HEK293 (cell line): ENCODE measurements around the gene TRIM47.

ENCODE experiments used
- CTCF ChIA-PET: fragments of 350-600 bp; formaldehyde crosslinking; extraction: SDS; loops from one replicate; lab custom pipeline; 2021; ENCODE audit warnings: antibody characterized with exemption; lab: Yijun Ruan, JAX
- POLR2A ChIA-PET: fragments of 300-600 bp; formaldehyde crosslinking; extraction: SDS; loops from one replicate; lab custom pipeline; 2020; ENCODE audit warnings: antibody characterized with exemption, inconsistent platforms; lab: Yijun Ruan, JAX
- H3K27ac ChIP-seq: fragments of 200-500 bp; sonication (Bioruptor generic); 2 replicates; pipeline ENCODE4 v1.5.1; 2014; ENCODE audit warnings: low read depth, low read length, control low read depth, inconsistent platforms; ENCODE audit errors: extremely low read depth
- H3K36me3 ChIP-seq, 2 experiments: fragments of 200-500 bp in 1 of 2; sonication (Bioruptor generic) in 1 of 2; 1 replicate in 1 of 2; 2 replicates in 1 of 2; pipeline ENCODE4 v1.5.1; 2014 to 2017; ENCODE audit warnings: inconsistent platforms in 2 of 2, low read length in 2 of 2; ENCODE audit not compliant: control insufficient read depth in 2 of 2, insufficient read depth in 1 of 2
- H3K4me1 ChIP-seq: fragments of 200-500 bp; sonication (Bioruptor generic); 2 replicates; pipeline ENCODE4 v1.5.1; 2014; ENCODE audit warnings: mild to moderate bottlenecking, low read length, inconsistent platforms; ENCODE audit not compliant: control insufficient read depth, insufficient read depth
- H3K4me3 ChIP-seq: 2 replicates; pipeline ENCODE4 v1.5.1; 2011; ENCODE audit warnings: low read depth, mild to moderate bottlenecking, control low read depth, low read length, moderate library complexity
- H3K9me3 ChIP-seq: fragments of 200-500 bp; sonication (Bioruptor generic); 2 replicates; pipeline ENCODE4 v1.5.1; 2014; ENCODE audit warnings: low read depth, low read length, inconsistent platforms; ENCODE audit not compliant: control insufficient read depth, insufficient read depth
- FEZF1 ChIP-seq: fragments of 450-650 bp; formaldehyde crosslinking; IDR thresholded peaks from 2 replicates; pipeline ENCODE4 v1.5.1; 2016; ENCODE audit warnings: missing biosample characterization, missing genetic modification characterization
- GLIS1 ChIP-seq: fragments of 450-650 bp; formaldehyde crosslinking; IDR thresholded peaks from 2 replicates; pipeline ENCODE4 v1.5.1; 2016; ENCODE audit warnings: missing biosample characterization, missing genetic modification characterization
- HOXA7 ChIP-seq: sonication (generic); formaldehyde crosslinking; IDR thresholded peaks from 2 replicates; pipeline ENCODE4 v1.8.1; 2022; ENCODE audit warnings: missing genetic modification reagents, borderline replicate concordance
- KLF1 ChIP-seq: fragments of 450-650 bp; formaldehyde crosslinking; IDR thresholded peaks from 2 replicates; pipeline ENCODE4 v1.5.1; 2016; ENCODE audit warnings: missing biosample characterization, missing genetic modification characterization
- KLF17 ChIP-seq: fragments of 450-650 bp; formaldehyde crosslinking; IDR thresholded peaks from 2 replicates; pipeline ENCODE4 v1.5.1; 2016; ENCODE audit warnings: missing biosample characterization, missing genetic modification characterization
- KLF8 ChIP-seq: fragments of 450-650 bp; formaldehyde crosslinking; IDR thresholded peaks from 2 replicates; pipeline ENCODE4 v1.5.1; 2016; ENCODE audit warnings: missing biosample characterization, missing genetic modification characterization
- SP3 ChIP-seq: fragments of 450-650 bp; formaldehyde crosslinking; IDR thresholded peaks from 2 replicates; pipeline ENCODE4 v1.5.1; 2016; ENCODE audit warnings: missing biosample characterization, missing genetic modification characterization
- ZBTB44 ChIP-seq: fragments of 450-650 bp; IDR thresholded peaks from 2 replicates; pipeline ENCODE4 v1.5.1; 2018; ENCODE audit warnings: missing biosample characterization, mild to moderate bottlenecking, missing genetic modification characterization
- ZFP69B ChIP-seq: fragments of 450-650 bp; formaldehyde crosslinking; IDR thresholded peaks from 2 replicates; pipeline ENCODE4 v1.5.1; 2016; ENCODE audit warnings: missing biosample characterization, missing genetic modification characterization
- ZIC2 ChIP-seq: fragments of 450-650 bp; formaldehyde crosslinking; IDR thresholded peaks from 2 replicates; pipeline ENCODE4 v1.5.1; 2016; ENCODE audit warnings: missing biosample characterization, missing genetic modification characterization
- ZNF10 ChIP-seq: fragments of 450-650 bp; formaldehyde crosslinking; IDR thresholded peaks from 2 replicates; pipeline ENCODE4 v1.5.1; 2017; ENCODE audit warnings: missing biosample characterization, missing genetic modification characterization
- ZNF133 ChIP-seq: fragments of 450-650 bp; formaldehyde crosslinking; IDR thresholded peaks from 2 replicates; pipeline ENCODE4 v1.5.1; 2016; ENCODE audit warnings: missing biosample characterization, missing genetic modification characterization
- ZNF169 ChIP-seq: fragments of 450-650 bp; formaldehyde crosslinking; IDR thresholded peaks from 2 replicates; pipeline ENCODE4 v1.5.1; 2016; ENCODE audit warnings: missing biosample characterization, missing genetic modification characterization
- ZNF202 ChIP-seq: fragments of 450-650 bp; formaldehyde crosslinking; IDR thresholded peaks from 2 replicates; pipeline ENCODE4 v1.5.1; 2016; ENCODE audit warnings: missing biosample characterization, missing genetic modification characterization, borderline replicate concordance
- ZNF214 ChIP-seq: fragments of 450-650 bp; formaldehyde crosslinking; IDR thresholded peaks from 2 replicates; pipeline ENCODE4 v1.5.1; 2017; ENCODE audit warnings: missing biosample characterization, mild to moderate bottlenecking, missing genetic modification characterization, borderline replicate concordance
- ZNF239 ChIP-seq: fragments of 450-650 bp; formaldehyde crosslinking; IDR thresholded peaks from 2 replicates; pipeline ENCODE4 v1.5.1; 2016; ENCODE audit warnings: missing biosample characterization, missing genetic modification characterization
- ZNF266 ChIP-seq: fragments of 450-650 bp; formaldehyde crosslinking; IDR thresholded peaks from 2 replicates; pipeline ENCODE4 v1.5.1; 2016; ENCODE audit warnings: missing biosample characterization, missing genetic modification characterization, low read depth
- ZNF341 ChIP-seq: fragments of 450-650 bp; formaldehyde crosslinking; IDR thresholded peaks from 2 replicates; pipeline ENCODE4; 2016; ENCODE audit warnings: low read depth, missing biosample characterization, missing genetic modification characterization
- ZNF366 ChIP-seq: fragments of 450-650 bp; formaldehyde crosslinking; conservative IDR thresholded peaks from 2 replicates; pipeline ENCODE4 v1.5.1; 2016; ENCODE audit warnings: missing biosample characterization, missing genetic modification characterization
- ZNF423 ChIP-seq: fragments of 450-650 bp; formaldehyde crosslinking; IDR thresholded peaks from 2 replicates; pipeline ENCODE4 v1.5.1; 2016; ENCODE audit warnings: missing biosample characterization, missing genetic modification characterization
- ZNF426 ChIP-seq: fragments of 450-650 bp; formaldehyde crosslinking; IDR thresholded peaks from 2 replicates; pipeline ENCODE4 v1.5.1; 2017; ENCODE audit warnings: missing biosample characterization, missing genetic modification characterization, mild to moderate bottlenecking, inconsistent platforms, moderate library complexity
- ZNF488 ChIP-seq: fragments of 450-650 bp; formaldehyde crosslinking; IDR thresholded peaks from 2 replicates; pipeline ENCODE4 v1.5.1; 2016; ENCODE audit warnings: missing biosample characterization, missing genetic modification characterization
- ZNF510 ChIP-seq: fragments of 450-650 bp; formaldehyde crosslinking; IDR thresholded peaks from 2 replicates; pipeline ENCODE4 v1.5.1; 2018; ENCODE audit warnings: mild to moderate bottlenecking, missing genetic modification characterization, missing biosample characterization; ENCODE audit not compliant: insufficient replicate concordance
- ZNF561 ChIP-seq: fragments of 450-650 bp; IDR thresholded peaks from 2 replicates; pipeline ENCODE4 v1.5.1; 2018; ENCODE audit warnings: missing biosample characterization, missing genetic modification characterization, borderline replicate concordance
- ZNF629 ChIP-seq: fragments of 450-650 bp; formaldehyde crosslinking; IDR thresholded peaks from 2 replicates; pipeline ENCODE4 v1.5.1; 2017; ENCODE audit warnings: missing biosample characterization, missing genetic modification characterization
- ZNF639 ChIP-seq: fragments of 450-650 bp; formaldehyde crosslinking; IDR thresholded peaks from 2 replicates; pipeline ENCODE4 v1.5.1; 2016; ENCODE audit warnings: missing biosample characterization, missing genetic modification characterization
- ZNF692 ChIP-seq: fragments of 450-650 bp; formaldehyde crosslinking; IDR thresholded peaks from 2 replicates; pipeline ENCODE4 v1.5.1; 2016; ENCODE audit warnings: missing biosample characterization, missing genetic modification characterization
- ZNF747 ChIP-seq: fragments of 450-650 bp; formaldehyde crosslinking; IDR thresholded peaks from 2 replicates; pipeline ENCODE4 v1.5.1; 2016; ENCODE audit warnings: missing biosample characterization, missing genetic modification characterization
- ZNF76 ChIP-seq: fragments of 450-650 bp; formaldehyde crosslinking; IDR thresholded peaks from 2 replicates; pipeline ENCODE4; 2016; ENCODE audit warnings: low read depth, missing biosample characterization, missing genetic modification characterization, borderline replicate concordance
- ZNF776 ChIP-seq: fragments of 450-650 bp; formaldehyde crosslinking; IDR thresholded peaks from 2 replicates; pipeline ENCODE4 v1.5.0; 2017; ENCODE audit warnings: missing biosample characterization, missing genetic modification characterization, borderline replicate concordance
- ZNF791 ChIP-seq: fragments of 450-650 bp; formaldehyde crosslinking; IDR thresholded peaks from 2 replicates; pipeline ENCODE4 v1.5.1; 2016; ENCODE audit warnings: missing biosample characterization, missing genetic modification characterization

The TRIM47 gene

GRCh38 chr17:75864448-75864871 is 13.9 kb downstream of the TRIM47 start (continued):
- peak; percentile 61; the same call in 1 of the 2 replicates for TF ChIP-seq ZNF423
- peak; percentile 27; the same call in 1 of the 2 replicates for TF ChIP-seq ZBTB44 (tag by site-specific recombination)
- peak; percentile 68 for TF ChIP-seq ZNF341 (tag by site-specific recombination)
- TF ChIP-seq ZNF10 (tag by site-specific recombination) = peak; percentile 93
- TF ChIP-seq FEZF1 (tag by site-specific recombination) = no peak
- TF ChIP-seq ZNF629 = 0 out of 2 replicates have a peak, but pooled peaks have one; percentile 8
- no peak for TF ChIP-seq ZNF747 (tag by site-specific recombination)
- TF ChIP-seq GLIS1 = peak; percentile 64
- no peak for TF ChIP-seq ZNF76 (tag by site-specific recombination)
- no peak for TF ChIP-seq ZNF791 (tag by site-specific recombination)
- no peak for TF ChIP-seq ZNF214 (tag by site-specific recombination)
- TF ChIP-seq ZNF169 (tag by site-specific recombination) = no peak
- TF ChIP-seq ZNF561 (tag by site-specific recombination) = 0 out of 2 replicates have a peak, but pooled peaks have one; percentile 75
- TF ChIP-seq ZNF202 (tag by site-specific recombination) = no peak

GRCh38 chr17:75861927-75862317 is 16.5 kb downstream of the TRIM47 start:
- H3K27ac ChIP-seq = no peak overlapping the region
- ChIA-PET CTCF (interaction anchor here (0.8 to 5.7 kb wide), 20 partner anchors 11 to 228 kb away, joined by 3 to 84 read pairs (median 5); partner anchors contain the start of genes SMIM5 and TRIM47), POLR2A (interaction anchor here (0.6 to 4.7 kb wide), 6 partner anchors 8 to 83 kb away, joined by 3 to 26 read pairs (median 4); partner anchors contain the start of gene TRIM47)
- H3K9me3 ChIP-seq = no peaks in the 10 kb centered on the region
- H3K4me1 ChIP-seq = 0 out of 2 replicates have a peak, but pooled peaks cover 4% of the 10 kb centered on the region
- H3K36me3 ChIP-seq = no peaks in the 10 kb centered on the region
- no peak overlapping the region for H3K4me3 ChIP-seq
- TF ChIP-seq ZIC2 (tag by site-specific recombination) (no peak), ZFP69B (peak; percentile 90), ZNF10 (tag by site-specific recombination) (no peak), ZNF239 (tag by site-specific recombination) (no peak), ZNF366 (tag by site-specific recombination) (no peak), ZNF791 (tag by site-specific recombination) (no peak), KLF17 (tag by site-specific recombination) (peak; percentile 92), SP3 (tag by site-specific recombination) (peak; percentile 43), ZNF692 (tag by site-specific recombination) (peak; percentile 90), ZNF639 (tag by site-specific recombination) (no peak), HOXA7 (no peak), ZNF488 (tag by site-specific recombination) (no peak), ZNF510 (tag by site-specific recombination) (no peak), KLF8 (tag by site-specific recombination) (no peak), ZNF133 (tag by site-specific recombination) (no peak), ZNF266 (tag by site-specific recombination) (no peak), ZNF776 (tag by site-specific recombination) (no peak), ZNF426 (tag by site-specific recombination) (no peak), KLF1 (peak; percentile 47)
